GM12878 (cell line): Measurements from ENCODE around the gene DNAH8. TPM values are rescaled to one million over a fixed set of nuclear protein-coding genes. Genes with fewer than 3 reads are reported as not detected.

ENCODE experiments used
- ATAC-seq: fragments of 200-7000 bp; cut with Tn5 transposase; 3 replicates; pipeline ENCODE4 v1.9.1; 2020; ENCODE audit warnings: mild to moderate bottlenecking, moderate library complexity
- BruUV-seq: library from RNA; stranded (reverse); fragments of 400-500 nt; replicated peaks from 2 replicates; lab custom pipeline; 2021; lab: Mats Ljungman, UMichigan
- CTCF ChIA-PET: fragments of 300-600 bp; sonication (Branson Sonifier 250); formaldehyde crosslinking; extraction: SDS; loops from one replicate; lab custom pipeline; 2021; ENCODE audit warnings: inconsistent platforms; lab: Yijun Ruan, JAX
- POLR2A ChIA-PET: fragments of 350-600 bp; formaldehyde crosslinking; extraction: SDS; loops from one replicate; lab custom pipeline; 2021; ENCODE audit warnings: inconsistent platforms; lab: Charles Lee
- RAD21 ChIA-PET: fragments of 300-600 bp; sonication (Branson Sonifier 250); formaldehyde crosslinking; loops from one replicate; lab custom pipeline; 2023; ENCODE audit warnings: antibody characterized with exemption; ENCODE audit not compliant: unreplicated experiment; lab: Charles Lee
- SMC1A ChIA-PET: fragments of 300-600 bp; sonication (Branson Sonifier 250); formaldehyde crosslinking; loops from one replicate; lab custom pipeline; 2023; ENCODE audit not compliant: unreplicated experiment, uncharacterized antibody; lab: Charles Lee
- DNase-seq: peaks from one replicate; pipeline ENCODE4 v3.0.0-alpha.2; 2011; ENCODE audit warnings: low read depth, low spot score
- FAIRE-seq: peaks from 3 replicates; lab custom pipeline; 2011; peaks lifted over from hg19 to GRCh38; lab: Jason Lieb, UNC
- H2AFZ ChIP-seq: 2 replicates; pipeline ENCODE4 v1.6.0; 2011; ENCODE audit warnings: low read depth, low read length, control low read depth; ENCODE audit not compliant: control insufficient read depth
- H3K27ac ChIP-seq: 2 replicates; pipeline ENCODE4 v1.5.1; 2011; ENCODE audit warnings: control low read depth; ENCODE audit not compliant: control insufficient read depth, insufficient read depth
- H3K27me3 ChIP-seq, 2 experiments: replicated peaks in 1 of 2; 2 replicates each; pipeline versions ENCODE4 v1.6.0 to v1.6.1; 2011; ENCODE audit warnings: low read length in 1 of 2; ENCODE audit not compliant: control insufficient read depth in 2 of 2, insufficient read depth in 2 of 2
- H3K36me3 ChIP-seq, 2 experiments: 2 replicates each; pipeline ENCODE4 v1.5.1; 2011; ENCODE audit warnings: low read length in 1 of 2; ENCODE audit not compliant: control insufficient read depth in 2 of 2, insufficient read depth in 2 of 2
- H3K4me1 ChIP-seq: 2 replicates; pipeline ENCODE4 v1.6.1; 2011; ENCODE audit warnings: mild to moderate bottlenecking, low read length, moderate library complexity, mixed read lengths; ENCODE audit not compliant: control insufficient read depth, insufficient read depth
- H3K4me2 ChIP-seq: 2 replicates; pipeline ENCODE4 v1.6.0; 2011; ENCODE audit warnings: control low read depth; ENCODE audit not compliant: control insufficient read depth, insufficient read depth
- H3K4me3 ChIP-seq: fragments of 200-600 bp; sonication (generic); 2 replicates; pipeline ENCODE4 v1.5.1; 2016
- H3K79me2 ChIP-seq: 2 replicates; pipeline ENCODE4 v1.6.0; 2011; ENCODE audit warnings: low read length; ENCODE audit not compliant: control insufficient read depth, insufficient read depth
- H3K9ac ChIP-seq: 2 replicates; pipeline ENCODE4 v1.8.0; 2011; ENCODE audit warnings: low read length, control low read depth, mixed read lengths; ENCODE audit not compliant: control insufficient read depth, insufficient read depth
- H3K9me3 ChIP-seq: replicated peaks from 3 replicates; pipeline ENCODE4 v1.5.1; 2011; ENCODE audit warnings: mild to moderate bottlenecking, low read length; ENCODE audit not compliant: control insufficient read depth, insufficient read depth
- H4K20me1 ChIP-seq: 2 replicates; pipeline ENCODE4 v1.6.0; 2011; ENCODE audit not compliant: control insufficient read depth, insufficient read depth
- E4F1 ChIP-seq: fragments of 450-650 bp; IDR thresholded peaks from 2 replicates; pipeline ENCODE4 v1.6.1; 2018; ENCODE audit warnings: borderline replicate concordance, mild to moderate bottlenecking; ENCODE audit not compliant: partially characterized antibody
- FOXK2 ChIP-seq: fragments of 450-650 bp; IDR thresholded peaks from 2 replicates; pipeline ENCODE4 v1.6.1; 2017; ENCODE audit warnings: mild to moderate bottlenecking, moderate library complexity
- FOXM1 ChIP-seq: IDR thresholded peaks from 2 replicates; pipeline ENCODE4 v1.6.1; 2012; ENCODE audit warnings: low read depth, mild to moderate bottlenecking, inconsistent platforms, low read length, moderate library complexity
- HDAC2 ChIP-seq: fragments of 200-600 bp; sonication (generic); IDR thresholded peaks from 2 replicates; pipeline ENCODE4 v1.6.1; 2017
- HSF1 ChIP-seq: fragments of 150-350 bp; IDR thresholded peaks from 2 replicates; pipeline ENCODE4 v1.6.1; 2014; ENCODE audit warnings: mild to moderate bottlenecking, low read depth, low read length
- IKZF2 ChIP-seq, 2 experiments: fragments of 450-650 bp; IDR thresholded peaks; 2 replicates each; pipeline ENCODE4 v1.6.1; 2017; ENCODE audit warnings: mild to moderate bottlenecking in 2 of 2, moderate library complexity in 2 of 2
- MEF2A ChIP-seq: IDR thresholded peaks from 2 replicates; pipeline ENCODE4 v1.6.1; 2011; ENCODE audit warnings: low read depth, mild to moderate bottlenecking, low read length, moderate library complexity; ENCODE audit not compliant: insufficient read depth
- NR2C1 ChIP-seq: fragments of 450-650 bp; IDR thresholded peaks from 2 replicates; pipeline ENCODE4 v1.6.1; 2017; ENCODE audit warnings: antibody characterized with exemption, mild to moderate bottlenecking, moderate library complexity
- PML ChIP-seq: IDR thresholded peaks from 2 replicates; pipeline ENCODE4 v1.6.1; 2012; ENCODE audit warnings: low read length, inconsistent platforms
- RUNX3 ChIP-seq: IDR thresholded peaks from 2 replicates; pipeline ENCODE4 v1.6.1; 2012; ENCODE audit warnings: low read length, inconsistent platforms
- SIN3A ChIP-seq: IDR thresholded peaks from 2 replicates; pipeline ENCODE4 v1.6.1; 2012; ENCODE audit warnings: low read depth, low read length, improper control_type of control experiment
- SUPT20H ChIP-seq: IDR thresholded peaks from 2 replicates; pipeline ENCODE4 v1.6.1; 2011; ENCODE audit warnings: low read depth, mild to moderate bottlenecking, low read length, moderate library complexity, borderline replicate concordance; ENCODE audit not compliant: control insufficient read depth
- TBL1XR1 ChIP-seq: IDR thresholded peaks from 2 replicates; pipeline ENCODE4 v1.6.1; 2012; ENCODE audit warnings: low read depth, low read length, improper control_type of control experiment
- ZNF24 ChIP-seq: fragments of 450-650 bp; IDR thresholded peaks from 2 replicates; pipeline ENCODE4 v1.6.1; 2017; ENCODE audit warnings: antibody characterized with exemption, mild to moderate bottlenecking
- ZNF622 ChIP-seq: fragments of 450-650 bp; IDR thresholded peaks from 2 replicates; pipeline ENCODE4 v1.6.1; 2017; ENCODE audit warnings: mild to moderate bottlenecking, inconsistent platforms
- ZZZ3 ChIP-seq: IDR thresholded peaks from 2 replicates; pipeline ENCODE4 v1.6.1; 2011; ENCODE audit warnings: low read depth; ENCODE audit not compliant: control insufficient read depth, insufficient read length
- WGBS: methylation state at CpG from one replicate; pipeline ENCODE4 v1.1.6; 2016; ENCODE audit warnings: low lambda C conversion rate; ENCODE audit not compliant: insufficient replicate concordance, insufficient coverage; ENCODE audit errors: missing lambda C conversion rate; 5-methylcytosine and 5-hydroxymethylcytosine counted together
- in situ Hi-C: fragments of 300-500 bp; cut with MboI; formaldehyde crosslinking; loops from 9 replicates; pipeline ENCODE4 v1.14.3; 2018; ENCODE audit warnings: mixed read lengths
- intact Hi-C: fragments of 100-400 bp; cut with micrococcal nuclease; formaldehyde crosslinking; loops from one replicate; pipeline ENCODE4 v1.14.2; 2022; ENCODE audit not compliant: unreplicated experiment
- polyA plus RNA-seq, 11 experiments: library from polyadenylated mRNA; depleted of rRNA in 4 of 11; unstranded in 6 of 11; stranded (reverse) in 5 of 11; fragments of >200 nt; fragmentation: Nextera tagmentation in 4 of 11; fragmentation: Illumina TruSeq in 1 of 11; extraction: Ambion mirVana in 4 of 11; extraction: Trizol in 1 of 11; gene quantifications; 1 replicate in 1 of 11; 2 replicates in 10 of 11; pipeline versions ENCODE4 v1.2.1 to v1.2.3, GENCODE V29; 2011 to 2016; ENCODE audit warnings: inconsistent platforms in 2 of 11, missing spikeins in 2 of 11, low read depth in 1 of 11
- total RNA-seq, 4 experiments: library from RNA; depleted of rRNA in 3 of 4; stranded (reverse); fragments of >200 nt in 3 of 4; fragmentation: Illumina TruSeq in 1 of 4; extraction: Trizol in 1 of 4; gene quantifications; 2 replicates each; pipeline versions ENCODE4 v1.2.1 to v1.2.3, GENCODE V29; 2013 to 2021

DNAH8 gene
- total and polyA plus RNA-seq, 10 of the 15 experiments (the other 5 are each of a cell fraction or from before 2014, with no cell fraction given) = 0.02 to 0.34 (median 0.10) TPM; not detected in 3

- SMC1A ChIA-PET = no interaction called here
- FAIRE-seq (no peak), ATAC-seq (no peak), DNase-seq (no peak)
- CTCF ChIA-PET = no interaction called here
- TF ChIP-seq IKZF2 (IDR thresholded peaks at IDR 0.05) (no peak), TBL1XR1 (no peak), FOXM1 (no peak), ZZZ3 (no peak), RUNX3 (no peak), ZNF24 (no peak), FOXK2 (no peak), MEF2A (no peak), SIN3A (no peak), NR2C1 (no peak), ZNF622 (no peak), SUPT20H (no peak), E4F1 (no peak), PML (no peak), HSF1 (no peak), HDAC2 (no peak)
- Histone ChIP-seq H3K9me3 (no peaks in the 10 kb centered on the region), H3K27me3 (peaks cover 0 to 4% of the 10 kb centered on the region in 2 experiments; a peak in 3 of 4 replicates), H3K27ac (no peak overlapping the region), H3K4me1 (no peaks in the 10 kb centered on the region), H3K9ac (no peak overlapping the region), H3K79me2 (no peaks in the 10 kb centered on the region), H2AFZ (no peak overlapping the region), H3K4me3 (no peak overlapping the region), H3K36me3 (no peaks in the 10 kb centered on the region), H3K4me2 (no peak overlapping the region), H4K20me1 (no peaks in the 10 kb centered on the region)
- RAD21 ChIA-PET = no interaction called here
- WGBS = 18% methylated on average over 14 of the region's 14 CpGs
- POLR2A ChIA-PET = no interaction called here
- no TSS peak for BruUV-seq
- in situ Hi-C loops = no loop called here
- intact Hi-C loops = no loop called here
These were observed 344.6 kb downstream of the DNAH8 start for GRCh38 chr6:39059496-39060310.
